HAP-1 (cell line): Measurements from ENCODE around the gene COPS6.

Source experiments
- DNase-seq, 2 experiments: peaks; one replicate each; pipeline ENCODE4 v3.0.0-alpha.2; 2016 to 2020; ENCODE audit warnings: low spot score in 2 of 2
- H3K27me3 ChIP-seq: fragments of 250-450 bp; sonication (Bioruptor Pico); 2 replicates; pipeline ENCODE4 v1.5.1; 2020; ENCODE audit warnings: low read depth, mild to moderate bottlenecking, moderate library complexity
- H3K36me3 ChIP-seq: fragments of 250-450 bp; sonication (Bioruptor Pico); replicated peaks from 2 replicates; pipeline ENCODE4 v1.5.1; 2020; ENCODE audit warnings: mild to moderate bottlenecking
- H3K4me1 ChIP-seq: fragments of 250-450 bp; sonication (Bioruptor Pico); 2 replicates; pipeline ENCODE4 v1.5.1; 2020; ENCODE audit warnings: mild to moderate bottlenecking
- H3K4me3 ChIP-seq: fragments of 250-450 bp; sonication (Bioruptor Pico); 2 replicates; pipeline ENCODE4 v1.5.1; 2020; ENCODE audit warnings: mild to moderate bottlenecking, moderate library complexity
- H3K9me3 ChIP-seq: fragments of 250-450 bp; sonication (Bioruptor Pico); 2 replicates; pipeline ENCODE4 v1.5.1; 2020; ENCODE audit warnings: mild to moderate bottlenecking, moderate library complexity
- in situ Hi-C: fragments of 300-500 bp; cut with MboI; formaldehyde crosslinking; loops from 3 replicates; pipeline ENCODE4 v1.14.3; 2020; ENCODE audit warnings: low sequenced_read_pairs, inconsistent platforms, mixed read lengths

The COPS6 gene

GRCh38 chr7:100088095-100088620 is 611 bp upstream of the COPS6 start:
- DNase-seq, result no peak
- Histone ChIP-seq H3K27me3 (no peaks in the 10 kb centered on the region), H3K4me3 (peak overlapping the region; percentile 83), H3K9me3 (no peaks in the 10 kb centered on the region), H3K36me3 (peaks cover 29% of the 10 kb centered on the region), H3K4me1 (peaks cover 5% of the 10 kb centered on the region)
- in situ Hi-C loops, result no loop called here

- Histone ChIP-seq H3K4me1 (peaks cover 5% of the 10 kb centered on the region), H3K27me3 (no peaks in the 10 kb centered on the region), H3K4me3 (peak overlapping the region; percentile 83), H3K9me3 (no peaks in the 10 kb centered on the region), H3K36me3 (peaks cover 43% of the 10 kb centered on the region)
- DNase-seq, result no peak
- in situ Hi-C loops, result no loop called here
Measured at GRCh38 chr7:100089458-100090196, 858 bp downstream of the COPS6 start.

DNA sequence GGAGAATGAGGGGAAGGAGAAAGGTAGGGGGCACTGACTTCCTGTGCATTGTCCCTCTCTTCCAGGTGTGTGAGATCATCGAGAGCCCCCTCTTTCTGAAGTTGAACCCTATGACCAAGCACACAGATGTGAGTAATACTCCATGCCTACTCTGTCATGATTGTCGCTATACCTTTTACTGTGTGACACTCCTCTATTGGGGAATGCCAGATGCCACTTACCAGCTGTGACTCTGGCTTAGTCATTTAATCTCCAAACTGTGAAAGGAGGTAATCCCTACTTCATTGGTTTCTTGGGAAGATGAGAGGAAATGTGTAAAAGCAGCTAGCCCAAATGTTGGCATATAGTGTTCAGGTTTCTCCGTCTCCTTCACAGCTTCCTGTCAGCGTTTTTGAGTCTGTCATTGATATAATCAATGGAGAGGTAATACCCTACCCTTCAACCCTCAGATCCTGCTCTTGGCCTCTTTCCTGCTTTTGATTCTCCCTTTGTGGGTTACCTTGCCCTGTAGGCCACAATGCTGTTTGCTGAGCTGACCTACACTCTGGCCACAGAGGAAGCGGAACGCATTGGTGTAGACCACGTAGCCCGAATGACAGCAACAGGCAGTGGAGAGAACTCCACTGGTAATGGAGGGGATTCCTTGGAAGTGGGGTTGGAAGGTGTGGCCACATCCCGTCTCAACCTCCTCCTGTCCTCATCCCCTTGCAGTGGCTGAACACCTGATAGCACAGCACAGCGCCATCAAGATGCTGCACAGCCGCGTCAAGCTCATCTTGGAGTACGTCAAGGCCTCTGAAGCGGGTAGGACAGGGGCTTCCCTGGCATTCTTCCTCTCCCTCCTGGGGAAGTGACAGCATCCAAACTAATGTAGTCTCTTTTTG is 2.0 kb downstream of the COPS6 start:
- no peak overlapping the region for H3K4me3 ChIP-seq
- DNase-seq, result no peak
- no peaks in the 10 kb centered on the region for H3K27me3 ChIP-seq
- H3K9me3 ChIP-seq, result no peaks in the 10 kb centered on the region
- peaks cover 55% of the 10 kb centered on the region for H3K36me3 ChIP-seq
- peaks cover 5% of the 10 kb centered on the region for H3K4me1 ChIP-seq
- in situ Hi-C loops, result no loop called here

DNA sequence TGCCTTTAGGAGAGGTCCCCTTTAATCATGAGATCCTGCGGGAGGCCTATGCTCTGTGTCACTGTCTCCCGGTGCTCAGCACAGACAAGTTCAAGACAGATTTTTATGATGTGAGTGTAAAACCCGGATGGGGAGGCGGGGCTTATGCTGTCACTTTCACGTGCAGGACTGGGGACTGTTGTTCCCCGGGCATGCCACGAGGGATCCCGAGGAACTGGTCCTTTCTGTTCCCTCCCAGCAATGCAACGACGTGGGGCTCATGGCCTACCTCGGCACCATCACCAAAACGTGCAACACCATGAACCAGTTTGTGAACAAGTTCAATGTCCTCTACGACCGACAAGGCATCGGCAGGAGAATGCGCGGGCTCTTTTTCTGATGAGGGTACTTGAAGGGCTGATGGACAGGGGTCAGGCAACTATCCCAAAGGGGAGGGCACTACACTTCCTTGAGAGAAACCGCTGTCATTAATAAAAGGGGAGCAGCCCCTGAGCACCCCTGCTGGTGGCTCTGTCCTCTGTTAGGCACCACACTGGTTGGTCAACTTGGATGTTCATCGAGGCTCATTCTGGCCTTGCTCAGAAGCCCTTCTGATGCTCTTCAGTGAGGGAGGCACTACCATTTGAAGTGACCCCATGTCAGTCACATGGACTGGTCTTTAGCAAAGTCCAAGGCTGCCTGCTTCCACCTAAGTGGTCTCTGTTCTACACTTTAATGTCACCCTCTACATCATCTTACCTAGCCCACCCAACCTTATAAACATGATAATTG is 2.8 kb downstream of the COPS6 start:
- Histone ChIP-seq H3K4me1 (peaks cover 5% of the 10 kb centered on the region), H3K9me3 (no peaks in the 10 kb centered on the region), H3K36me3 (peaks cover 63% of the 10 kb centered on the region), H3K4me3 (no peak overlapping the region), H3K27me3 (no peaks in the 10 kb centered on the region)
- peak in 1 of 2 experiments; percentile 58 for DNase-seq
- in situ Hi-C loops, result no loop called here

DNA sequence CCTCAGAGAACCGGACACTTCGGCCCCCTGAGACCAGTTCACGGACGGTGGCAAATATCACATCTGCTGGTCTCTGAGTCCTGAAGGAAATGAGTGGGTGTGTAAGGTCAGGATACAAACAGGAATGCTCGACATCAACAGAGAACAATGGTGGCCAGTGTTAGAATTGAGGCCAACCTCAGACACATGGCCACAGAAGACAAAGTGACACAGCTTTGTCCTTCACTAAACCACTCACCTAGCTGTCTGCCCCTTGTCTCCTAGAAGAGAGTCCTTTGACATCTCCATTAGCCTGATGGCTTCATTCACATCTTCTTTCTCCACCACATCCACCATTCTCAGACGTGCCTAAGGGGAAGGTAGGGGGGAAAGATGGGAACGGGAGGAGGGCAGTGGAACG is 4.3 kb downstream of the COPS6 start:
- H3K4me1 ChIP-seq, result peaks cover 5% of the 10 kb centered on the region
- no peaks in the 10 kb centered on the region for H3K27me3 ChIP-seq
- in situ Hi-C loops, result no loop called here
- no peak overlapping the region for H3K4me3 ChIP-seq
- no peaks in the 10 kb centered on the region for H3K9me3 ChIP-seq
- peaks cover 78% of the 10 kb centered on the region for H3K36me3 ChIP-seq
- DNase-seq, result no peak

DNA sequence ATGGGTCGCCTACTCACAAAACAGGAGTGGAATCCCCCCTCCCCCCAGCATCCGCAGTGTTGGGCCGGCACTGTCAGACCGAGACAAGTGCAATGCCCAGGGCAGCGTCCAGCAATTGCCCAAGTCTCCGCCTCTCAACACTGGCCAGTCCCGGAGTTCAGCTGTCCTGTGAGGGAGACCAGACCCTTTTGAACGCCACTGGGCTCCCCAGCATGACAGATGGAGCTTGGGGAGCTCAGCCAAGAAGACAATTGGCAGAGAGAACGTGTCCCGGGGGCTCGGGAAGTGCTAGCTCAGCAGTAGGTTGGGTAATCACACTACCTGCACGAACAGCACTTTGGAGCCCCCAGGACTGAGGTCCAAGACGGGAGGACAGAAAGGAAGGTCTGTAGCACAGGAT is 4.7 kb downstream of the COPS6 start:
- Histone ChIP-seq H3K9me3 (no peaks in the 10 kb centered on the region), H3K4me3 (no peak overlapping the region), H3K4me1 (peaks cover 1% of the 10 kb centered on the region), H3K27me3 (no peaks in the 10 kb centered on the region), H3K36me3 (peaks cover 82% of the 10 kb centered on the region)
- in situ Hi-C loops, result no loop called here
- DNase-seq, result no peak

GRCh38 chr7:100093925-100094486 is 5.2 kb downstream of the COPS6 start:
- DNase-seq, result no peak
- Histone ChIP-seq H3K4me3 (no peak overlapping the region), H3K9me3 (no peaks in the 10 kb centered on the region), H3K27me3 (no peaks in the 10 kb centered on the region), H3K36me3 (peaks cover 87% of the 10 kb centered on the region), H3K4me1 (no peaks in the 10 kb centered on the region; the same call in 1 of the 2 replicates)
- in situ Hi-C loops, result no loop called here

DNA sequence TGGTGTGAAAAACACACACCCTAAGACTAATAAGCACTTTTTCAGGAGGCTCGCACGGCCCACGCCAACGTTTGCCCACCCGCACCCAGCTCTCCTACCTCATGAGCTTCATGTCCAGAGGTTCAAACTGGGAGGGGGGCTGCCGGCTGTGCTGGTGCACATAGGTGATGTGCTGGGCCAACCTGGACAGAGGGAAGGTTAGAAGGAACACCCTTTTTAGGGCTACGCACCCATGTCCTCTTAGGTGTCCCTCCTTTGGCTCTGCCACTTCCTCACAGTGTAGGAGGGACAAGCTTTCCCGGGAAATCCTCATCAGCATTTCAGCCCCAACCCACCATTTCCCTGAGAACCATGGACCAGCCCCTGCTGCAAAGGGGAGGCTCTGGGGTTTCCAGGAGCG is 6.5 kb downstream of the COPS6 start:
- Histone ChIP-seq H3K4me1 (0 out of 2 replicates have a peak, but pooled peaks cover 4% of the 10 kb centered on the region), H3K9me3 (no peaks in the 10 kb centered on the region)
- in situ Hi-C loops, result no loop called here

GRCh38 chr7:100095704-100096103 is 6.9 kb downstream of the COPS6 start:
- no peaks in the 10 kb centered on the region for H3K27me3 ChIP-seq
- no peak overlapping the region for H3K4me3 ChIP-seq
- no peak for DNase-seq
- H3K4me1 ChIP-seq, result 0 out of 2 replicates have a peak, but pooled peaks cover 4% of the 10 kb centered on the region
- peaks cover 99% of the 10 kb centered on the region for H3K36me3 ChIP-seq
- in situ Hi-C loops, result no loop called here
- no peaks in the 10 kb centered on the region for H3K9me3 ChIP-seq

More for the DNA sequence above, 6.5 kb downstream of the COPS6 start:
- no peak for DNase-seq
- Histone ChIP-seq H3K4me3 (no peak overlapping the region), H3K36me3 (peaks cover 100% of the 10 kb centered on the region), H3K27me3 (no peaks in the 10 kb centered on the region)

DNA sequence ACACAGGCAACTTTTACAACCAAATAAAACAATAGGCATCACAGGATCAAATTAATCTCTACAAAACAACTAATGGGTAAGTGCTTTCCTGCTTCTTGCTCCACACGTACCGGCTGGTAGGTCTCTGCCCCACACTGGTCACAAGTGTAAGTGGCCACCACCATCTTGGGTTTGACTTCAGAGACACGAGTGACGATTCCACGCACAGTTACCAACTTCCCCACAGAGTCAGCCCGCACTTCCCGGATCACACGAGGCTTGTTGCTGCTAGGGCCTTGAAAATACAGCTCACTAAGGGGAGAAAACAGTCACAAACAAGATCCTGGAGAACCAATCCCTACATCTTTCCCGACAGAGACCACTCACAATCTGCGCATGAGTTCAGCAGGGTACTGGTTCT is 10.1 kb downstream of the COPS6 start:
- Histone ChIP-seq H3K9me3 (no peaks in the 10 kb centered on the region), H3K36me3 (peaks cover 70% of the 10 kb centered on the region), H3K4me1 (0 out of 2 replicates have a peak, but pooled peaks cover 4% of the 10 kb centered on the region), H3K27me3 (no peaks in the 10 kb centered on the region), H3K4me3 (no peak overlapping the region)
- in situ Hi-C loops, result no loop called here
- no peak for DNase-seq

GRCh38 chr7:100099452-100099851 is 10.7 kb downstream of the COPS6 start:
- Histone ChIP-seq H3K4me1 (0 out of 2 replicates have a peak, but pooled peaks cover 4% of the 10 kb centered on the region), H3K27me3 (no peaks in the 10 kb centered on the region), H3K9me3 (no peaks in the 10 kb centered on the region), H3K4me3 (peak overlapping the region; percentile 98), H3K36me3 (peaks cover 65% of the 10 kb centered on the region)
- no peak for DNase-seq
- in situ Hi-C loops, result no loop called here

DNA sequence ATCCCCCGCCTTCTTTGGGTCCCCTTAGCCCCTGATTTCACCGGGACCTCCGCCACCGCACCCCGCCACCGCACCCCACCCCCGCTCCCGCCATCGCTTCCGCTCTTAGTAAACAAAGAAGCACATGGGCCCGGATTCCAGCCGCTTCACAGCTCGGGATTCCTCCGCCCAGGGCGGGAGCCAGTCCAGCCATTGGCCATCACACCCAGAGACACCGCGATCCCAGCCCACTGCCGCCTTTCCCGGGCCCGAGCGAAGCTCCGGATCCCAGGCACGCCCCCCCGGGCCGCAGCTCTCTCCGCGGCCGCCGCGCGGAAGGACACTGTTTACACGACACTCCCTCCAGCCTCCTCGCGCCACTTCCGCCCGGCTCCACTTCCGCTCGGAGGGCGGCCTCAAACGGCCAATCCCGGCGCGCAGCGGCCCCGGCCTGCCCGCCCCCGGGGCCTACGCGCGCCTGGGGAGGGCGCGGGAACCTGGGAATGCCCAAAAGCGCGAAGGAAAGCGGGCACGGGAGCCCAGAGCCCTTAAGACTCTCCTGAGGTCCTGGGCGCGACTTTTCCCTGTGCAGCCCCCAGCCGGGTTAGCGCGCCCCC is 11.7 kb downstream of the COPS6 start:
- in situ Hi-C loops, result no loop called here
- H3K36me3 ChIP-seq, result peaks cover 57% of the 10 kb centered on the region

More for the DNA sequence above, 11.7 kb downstream of the COPS6 start:
- H3K4me1 ChIP-seq, result 0 out of 2 replicates have a peak, but pooled peaks cover 4% of the 10 kb centered on the region
- no peaks in the 10 kb centered on the region for H3K27me3 ChIP-seq
- H3K4me3 ChIP-seq, result peak overlapping the region; percentile 98
- no peaks in the 10 kb centered on the region for H3K9me3 ChIP-seq
- peak; percentile 84 to 92 for DNase-seq
